Endothelial cell (in vitro differentiated cells): ENCODE measurements around the gene PLCXD3. TPM values are rescaled to one million over a fixed set of nuclear protein-coding genes. Genes with fewer than 3 reads are reported as not detected.

Experiments
- DNase-seq: peaks from one replicate; pipeline ENCODE4 v3.0.0; 2021; ENCODE audit warnings: low spot score
- H3K27ac Mint-ChIP-seq: one replicate; pipeline ENCODE4 v1.8.0; 2021; ENCODE audit warnings: mixed read lengths, inconsistent platforms; ENCODE audit not compliant: unreplicated experiment
- H3K27me3 Mint-ChIP-seq: one replicate; pipeline ENCODE4 v1.8.0; 2021; ENCODE audit warnings: mild to moderate bottlenecking, moderate library complexity, mixed read lengths, inconsistent platforms; ENCODE audit not compliant: unreplicated experiment
- H3K36me3 Mint-ChIP-seq: one replicate; pipeline ENCODE4 v1.8.0; 2021; ENCODE audit warnings: mild to moderate bottlenecking, low read depth, mixed read lengths, inconsistent platforms; ENCODE audit not compliant: unreplicated experiment
- H3K4me1 Mint-ChIP-seq: one replicate; pipeline ENCODE4 v1.8.0; 2021; ENCODE audit warnings: mild to moderate bottlenecking, mixed read lengths, inconsistent platforms; ENCODE audit not compliant: unreplicated experiment
- H3K4me3 Mint-ChIP-seq: one replicate; pipeline ENCODE4 v1.8.0; 2021; ENCODE audit warnings: mild to moderate bottlenecking, mixed read lengths, inconsistent platforms; ENCODE audit not compliant: unreplicated experiment
- H3K9me3 Mint-ChIP-seq: one replicate; pipeline ENCODE4 v1.8.0; 2021; ENCODE audit warnings: mixed read lengths, inconsistent platforms; ENCODE audit not compliant: unreplicated experiment
- total RNA-seq: library from RNA; stranded (reverse); fragmentation: NEBNext Ultra II Directional; extraction: Animal tissue kit (Norgen Biotek cat#: 25700); gene quantifications from one replicate; pipeline ENCODE4 v1.2.1, GENCODE V29; 2021; ENCODE audit not compliant: unreplicated experiment
- TF ChIP-seq, protein P1 (sequence below): fragments of 200-600 bp; sonication (generic); IDR thresholded peaks from one replicate; pipeline ENCODE4 v1.5.0; 2021; ENCODE audit warnings: antibody characterized with exemption; ENCODE audit not compliant: unreplicated experiment

Gene PLCXD3
- total RNA-seq, 1 donor from 2014 or later: 0.26 TPM

DNA sequence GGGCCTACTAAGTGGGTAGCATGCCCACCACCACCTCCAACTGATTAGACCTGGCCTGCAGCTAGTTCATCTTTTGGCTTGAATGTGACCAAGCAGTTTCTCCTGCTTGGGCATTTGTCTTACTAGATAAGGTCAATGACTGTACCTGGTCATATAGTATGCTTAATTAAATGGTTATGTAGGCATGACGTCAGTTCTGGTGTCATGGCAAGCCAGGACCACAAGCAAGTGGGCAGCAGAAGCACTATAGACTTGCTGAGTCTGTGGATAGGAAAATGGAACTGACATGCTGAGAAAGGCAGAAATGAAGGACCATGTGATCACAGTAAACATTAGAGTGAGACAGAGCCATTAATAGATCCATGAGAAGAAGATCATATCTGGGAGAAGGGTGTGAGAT lies 241.5 kb downstream of the PLCXD3 start:
- H3K36me3 Mint-ChIP-seq: no peaks in the 10 kb centered on the region
- no peaks in the 10 kb centered on the region for H3K9me3 Mint-ChIP-seq
- H3K4me3 Mint-ChIP-seq: no peak overlapping the region
- H3K4me1 Mint-ChIP-seq: peaks cover 3% of the 10 kb centered on the region
- H3K27ac Mint-ChIP-seq: no peak overlapping the region
- no peaks in the 10 kb centered on the region for H3K27me3 Mint-ChIP-seq
- TF ChIP-seq, protein P1, sequence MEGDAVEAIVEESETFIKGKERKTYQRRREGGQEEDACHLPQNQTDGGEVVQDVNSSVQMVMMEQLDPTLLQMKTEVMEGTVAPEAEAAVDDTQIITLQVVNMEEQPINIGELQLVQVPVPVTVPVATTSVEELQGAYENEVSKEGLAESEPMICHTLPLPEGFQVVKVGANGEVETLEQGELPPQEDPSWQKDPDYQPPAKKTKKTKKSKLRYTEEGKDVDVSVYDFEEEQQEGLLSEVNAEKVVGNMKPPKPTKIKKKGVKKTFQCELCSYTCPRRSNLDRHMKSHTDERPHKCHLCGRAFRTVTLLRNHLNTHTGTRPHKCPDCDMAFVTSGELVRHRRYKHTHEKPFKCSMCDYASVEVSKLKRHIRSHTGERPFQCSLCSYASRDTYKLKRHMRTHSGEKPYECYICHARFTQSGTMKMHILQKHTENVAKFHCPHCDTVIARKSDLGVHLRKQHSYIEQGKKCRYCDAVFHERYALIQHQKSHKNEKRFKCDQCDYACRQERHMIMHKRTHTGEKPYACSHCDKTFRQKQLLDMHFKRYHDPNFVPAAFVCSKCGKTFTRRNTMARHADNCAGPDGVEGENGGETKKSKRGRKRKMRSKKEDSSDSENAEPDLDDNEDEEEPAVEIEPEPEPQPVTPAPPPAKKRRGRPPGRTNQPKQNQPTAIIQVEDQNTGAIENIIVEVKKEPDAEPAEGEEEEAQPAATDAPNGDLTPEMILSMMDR: no peak
- DNase-seq: no peak

DNA sequence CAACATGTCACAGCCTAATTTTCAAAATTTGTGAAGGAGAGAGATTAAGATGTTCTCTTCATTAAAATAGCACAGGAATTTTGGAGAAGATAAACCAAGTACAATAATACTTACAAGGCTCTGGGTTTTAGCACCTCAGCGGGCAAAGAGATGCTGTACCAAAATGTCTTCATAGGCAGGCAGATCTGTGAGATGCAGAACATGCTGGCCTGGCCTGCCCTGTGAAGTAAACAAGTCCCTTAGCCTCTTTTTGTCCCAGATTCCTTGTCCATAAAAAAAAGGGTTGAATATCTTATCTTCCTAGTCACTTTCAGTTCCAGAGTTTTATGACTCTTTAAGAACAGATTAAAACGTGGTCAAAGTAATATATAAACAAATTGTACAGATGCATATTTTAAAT lies 244.0 kb downstream of the PLCXD3 start:
- H3K4me1 Mint-ChIP-seq: peaks cover 6% of the 10 kb centered on the region
- H3K27me3 Mint-ChIP-seq: no peaks in the 10 kb centered on the region
- H3K9me3 Mint-ChIP-seq: no peaks in the 10 kb centered on the region
- H3K4me3 Mint-ChIP-seq: no peak overlapping the region
- H3K27ac Mint-ChIP-seq: no peak overlapping the region
- no peak for DNase-seq
- H3K36me3 Mint-ChIP-seq: no peaks in the 10 kb centered on the region
- TF ChIP-seq, protein P1: no peak

DNA sequence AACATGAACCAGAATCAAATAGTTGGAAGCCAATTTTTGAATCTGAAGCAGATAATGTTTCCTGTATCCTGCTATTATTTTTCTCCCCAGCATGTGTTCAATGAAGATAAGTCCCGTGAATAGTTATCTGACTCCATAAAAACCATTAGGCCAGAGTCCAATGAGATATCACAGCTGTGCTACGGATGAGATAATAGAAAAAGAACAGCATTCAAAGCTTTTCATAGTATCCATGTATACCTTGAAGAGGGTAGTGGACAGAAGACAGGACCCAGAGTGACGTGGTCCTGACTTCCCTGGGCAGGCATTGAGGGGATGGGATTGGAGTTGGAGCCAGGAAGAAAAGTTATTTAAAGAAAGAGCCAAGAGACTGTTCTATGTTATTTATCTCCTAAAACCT lies 246.4 kb downstream of the PLCXD3 start:
- H3K9me3 Mint-ChIP-seq: no peaks in the 10 kb centered on the region
- no peak for DNase-seq
- H3K27ac Mint-ChIP-seq: no peak overlapping the region
- H3K4me3 Mint-ChIP-seq: no peak overlapping the region
- peaks cover 1% of the 10 kb centered on the region for H3K27me3 Mint-ChIP-seq
- peaks cover 6% of the 10 kb centered on the region for H3K4me1 Mint-ChIP-seq
- no peaks in the 10 kb centered on the region for H3K36me3 Mint-ChIP-seq
- TF ChIP-seq, protein P1: no peak

DNA sequence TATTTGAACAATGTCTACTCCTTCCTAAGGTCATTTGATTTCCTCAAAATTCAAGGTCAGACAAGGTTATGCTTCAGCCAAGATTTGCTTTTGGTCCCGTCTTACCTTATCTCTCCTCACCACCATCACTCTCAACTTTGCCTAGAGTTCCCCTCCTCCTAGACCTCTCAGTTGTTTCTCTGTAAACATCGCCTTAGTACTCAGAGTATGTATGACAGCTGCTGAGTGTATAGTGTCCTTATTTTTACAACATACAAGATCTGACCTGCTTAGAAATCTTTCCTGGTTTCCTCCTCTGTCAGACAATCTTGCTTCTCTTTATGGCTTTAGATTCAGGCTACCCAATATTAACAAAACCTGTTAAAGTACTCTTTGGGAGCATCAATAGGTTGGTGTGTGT lies 247.1 kb downstream of the PLCXD3 start:
- Mint-ChIP-seq H3K9me3 (no peaks in the 10 kb centered on the region), H3K4me3 (no peak overlapping the region), H3K27me3 (peaks cover 1% of the 10 kb centered on the region), H3K4me1 (peaks cover 6% of the 10 kb centered on the region), H3K36me3 (no peaks in the 10 kb centered on the region), H3K27ac (no peak overlapping the region)
- DNase-seq: no peak
- TF ChIP-seq, protein P1: no peak
